HUES6 (cell line): ENCODE measurements around the gene GABRG3.

ENCODE experiments used
- H3K27ac ChIP-seq: 2 replicates; pipeline ENCODE4 v1.7.0; 2013; ENCODE audit warnings: low read depth, mild to moderate bottlenecking, low read length, inconsistent platforms
- H3K27me3 ChIP-seq: 2 replicates; pipeline ENCODE4 v1.6.1; 2013; ENCODE audit warnings: low read length; ENCODE audit not compliant: control insufficient read depth, insufficient read depth
- H3K36me3 ChIP-seq: 2 replicates; pipeline ENCODE4 v1.6.1; 2013; ENCODE audit warnings: low read length; ENCODE audit not compliant: control insufficient read depth, insufficient read depth
- H3K4me1 ChIP-seq: 2 replicates; pipeline ENCODE4 v1.6.1; 2013; ENCODE audit warnings: low read length; ENCODE audit not compliant: control insufficient read depth, insufficient read depth
- H3K4me3 ChIP-seq: 2 replicates; pipeline ENCODE4 v1.5.1; 2013; ENCODE audit warnings: low read depth, low read length
- H3K9ac ChIP-seq: one replicate; pipeline ENCODE4 v1.6.1; 2013; ENCODE audit warnings: mild to moderate bottlenecking, low read length
- H3K9me3 ChIP-seq: 2 replicates; pipeline ENCODE4 v1.6.1; 2013; ENCODE audit warnings: low read depth, low read length; ENCODE audit not compliant: control insufficient read depth, insufficient read depth

The GABRG3 gene

DNA sequence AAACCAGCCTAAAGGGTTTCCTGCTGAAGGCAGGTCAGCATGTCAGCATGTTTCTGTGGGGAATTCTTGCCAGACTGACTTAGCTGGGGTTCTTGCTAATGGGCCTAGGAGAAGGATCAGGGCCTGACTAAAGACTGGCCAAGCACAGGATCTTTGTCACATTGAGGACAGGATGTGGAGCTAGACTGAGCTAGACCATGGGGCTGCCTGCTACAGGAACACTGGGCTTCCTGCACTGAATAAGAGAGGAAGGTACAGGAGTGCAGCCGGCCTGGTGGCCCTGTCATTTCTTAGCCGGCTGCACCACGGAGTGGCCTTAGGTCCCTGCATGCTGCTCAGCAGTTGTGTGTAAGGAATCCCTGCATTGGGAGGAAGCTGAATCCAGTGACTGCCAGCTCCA, 68.2 kb downstream of the GABRG3 start:
- Histone ChIP-seq H3K9ac (no peak overlapping the region), H3K36me3 (no peaks in the 10 kb centered on the region), H3K9me3 (peaks cover 3% of the 10 kb centered on the region; the same call in 1 of the 2 replicates), H3K4me3 (no peak overlapping the region), H3K27ac (no peak overlapping the region), H3K4me1 (no peaks in the 10 kb centered on the region), H3K27me3 (no peaks in the 10 kb centered on the region)

DNA sequence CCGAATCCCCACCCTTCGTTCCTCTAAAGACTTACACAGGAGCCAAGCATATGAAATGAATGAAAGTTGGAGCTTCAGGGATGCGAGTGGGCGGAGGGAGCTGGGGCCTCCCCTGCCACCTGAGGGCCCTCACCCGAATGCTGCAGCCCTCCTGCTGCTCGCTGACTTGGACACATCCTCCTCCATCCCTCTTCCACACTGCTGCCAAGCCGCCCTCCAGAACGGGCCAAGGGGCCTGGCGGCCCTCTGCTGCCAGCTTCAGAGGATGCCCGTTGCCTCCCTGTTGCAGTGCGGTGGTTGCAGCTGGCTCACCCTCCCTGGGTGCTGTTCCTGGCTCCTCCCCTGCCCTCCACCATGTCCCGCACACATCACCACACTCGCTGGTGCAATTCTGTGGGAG, 71.2 kb downstream of the GABRG3 start:
- Histone ChIP-seq H3K27ac (no peak overlapping the region), H3K36me3 (no peaks in the 10 kb centered on the region), H3K4me1 (no peaks in the 10 kb centered on the region), H3K9ac (no peak overlapping the region), H3K4me3 (no peak overlapping the region), H3K27me3 (no peaks in the 10 kb centered on the region), H3K9me3 (no peaks in the 10 kb centered on the region)

DNA sequence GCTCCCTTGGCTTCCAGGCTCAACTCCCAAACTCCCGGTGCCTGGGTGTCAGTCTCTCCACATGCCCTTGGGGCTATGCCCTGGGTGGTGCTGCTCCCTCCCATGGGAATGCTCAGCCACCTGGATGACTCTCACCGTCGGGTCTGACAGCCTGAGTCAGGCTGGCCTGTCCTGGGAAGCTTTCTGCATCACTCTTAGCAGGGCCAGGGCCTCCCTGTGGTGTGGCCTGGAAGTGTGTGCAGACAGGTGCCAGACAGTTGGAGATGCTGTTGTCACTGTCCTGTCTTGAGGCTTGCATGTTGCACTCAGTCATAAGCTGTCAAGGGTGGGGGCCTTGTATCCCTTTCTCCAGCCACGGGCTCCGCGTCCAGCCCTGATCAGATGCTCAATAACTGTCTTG, 71.7 kb downstream of the GABRG3 start:
- no peaks in the 10 kb centered on the region for H3K36me3 ChIP-seq
- no peaks in the 10 kb centered on the region for H3K4me1 ChIP-seq
- no peak overlapping the region for H3K4me3 ChIP-seq
- H3K27ac ChIP-seq: no peak overlapping the region
- no peaks in the 10 kb centered on the region for H3K27me3 ChIP-seq
- H3K9me3 ChIP-seq: no peaks in the 10 kb centered on the region
- H3K9ac ChIP-seq: no peak overlapping the region

DNA sequence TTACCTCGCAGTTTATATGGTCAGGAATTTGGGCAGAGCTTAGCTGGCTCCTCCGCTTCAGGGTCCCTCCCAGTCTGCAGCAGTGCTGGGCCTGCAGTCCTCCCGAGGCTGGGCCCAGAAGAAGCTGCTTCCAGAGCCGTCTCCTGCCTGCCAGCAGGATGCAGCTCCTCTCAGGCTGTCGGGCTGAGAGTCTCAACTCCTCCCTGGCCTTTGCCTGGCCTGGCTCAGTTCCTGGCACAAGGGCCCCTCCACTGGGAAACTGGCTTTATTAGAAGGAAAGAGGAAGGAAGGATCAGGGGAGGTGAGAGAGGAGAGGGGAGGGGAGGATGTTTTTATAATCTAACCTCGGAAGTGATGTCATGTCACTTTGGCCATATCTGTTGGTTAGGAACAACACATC, 72.8 kb downstream of the GABRG3 start:
- no peaks in the 10 kb centered on the region for H3K4me1 ChIP-seq
- H3K27ac ChIP-seq: no peak overlapping the region
- no peak overlapping the region for H3K4me3 ChIP-seq
- no peaks in the 10 kb centered on the region for H3K9me3 ChIP-seq
- H3K27me3 ChIP-seq: no peaks in the 10 kb centered on the region
- H3K9ac ChIP-seq: no peak overlapping the region
- no peaks in the 10 kb centered on the region for H3K36me3 ChIP-seq

DNA sequence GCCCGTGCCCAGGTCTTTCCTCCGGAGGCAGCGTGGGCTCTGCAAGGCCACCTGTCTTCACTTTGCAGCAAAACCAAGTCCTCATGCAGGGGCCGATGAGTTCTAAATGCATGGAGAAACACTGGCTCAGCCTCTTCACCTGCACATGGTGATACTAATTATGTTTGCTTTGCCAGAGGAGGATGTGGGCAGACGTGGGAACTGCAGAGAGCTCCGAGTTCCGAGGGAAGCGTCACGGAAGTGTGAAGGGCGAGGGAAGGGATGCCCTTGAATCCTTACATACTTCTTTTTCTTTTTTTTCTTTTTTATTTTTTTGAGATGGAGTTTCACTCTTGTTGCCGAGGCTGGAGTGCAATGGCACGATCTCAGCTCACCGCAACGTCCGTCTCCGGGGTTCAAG, 74.8 kb downstream of the GABRG3 start:
- H3K27me3 ChIP-seq: no peaks in the 10 kb centered on the region
- H3K36me3 ChIP-seq: no peaks in the 10 kb centered on the region
- H3K4me1 ChIP-seq: no peaks in the 10 kb centered on the region
- H3K27ac ChIP-seq: no peak overlapping the region
- H3K9me3 ChIP-seq: no peaks in the 10 kb centered on the region
- no peak overlapping the region for H3K9ac ChIP-seq
- H3K4me3 ChIP-seq: no peak overlapping the region

DNA sequence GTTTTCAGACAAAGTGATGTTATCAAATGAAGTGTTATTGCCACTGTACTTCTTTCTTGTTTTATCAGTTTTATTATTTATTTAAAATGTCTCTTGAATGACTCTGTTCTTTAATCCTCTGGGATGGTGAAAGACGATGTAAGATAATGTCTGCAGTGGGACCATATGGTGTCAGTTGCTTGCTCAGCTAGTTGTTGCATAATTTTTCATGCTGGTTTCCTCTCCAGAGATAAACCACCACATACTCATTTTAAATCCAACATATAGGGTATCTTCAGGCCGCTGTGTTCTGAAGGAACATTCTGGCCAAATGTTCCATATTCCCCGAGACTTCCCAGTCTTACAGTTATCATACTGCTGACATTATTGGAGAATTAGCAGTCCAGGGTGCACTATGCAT, 75.9 kb downstream of the GABRG3 start:
- Histone ChIP-seq H3K9me3 (0 out of 2 replicates have a peak, but pooled peaks cover 2% of the 10 kb centered on the region), H3K9ac (no peak overlapping the region), H3K36me3 (no peaks in the 10 kb centered on the region), H3K4me3 (no peak overlapping the region), H3K27me3 (no peaks in the 10 kb centered on the region), H3K4me1 (no peaks in the 10 kb centered on the region), H3K27ac (no peak overlapping the region)

DNA sequence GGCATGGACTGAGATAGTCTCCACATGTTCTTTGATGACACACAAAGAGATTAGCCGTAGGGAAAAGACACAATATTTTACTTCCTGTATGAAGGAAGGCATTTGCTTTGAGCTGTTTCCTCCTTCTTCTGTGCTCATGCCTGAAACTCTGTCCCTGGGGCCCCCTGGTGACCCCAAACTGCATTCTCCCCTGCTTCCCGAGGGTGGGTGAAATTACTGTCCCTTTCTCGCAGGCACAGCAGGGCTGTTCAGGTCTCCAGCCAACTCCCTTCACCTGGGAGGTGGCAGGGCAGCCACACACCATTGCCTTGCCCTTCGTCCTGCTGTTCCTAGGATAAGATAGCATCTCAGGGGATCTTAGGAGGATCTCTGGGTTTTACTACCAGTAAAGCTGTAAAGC, 79.2 kb downstream of the GABRG3 start:
- H3K27ac ChIP-seq: no peak overlapping the region
- no peak overlapping the region for H3K4me3 ChIP-seq
- no peaks in the 10 kb centered on the region for H3K4me1 ChIP-seq
- no peak overlapping the region for H3K9ac ChIP-seq
- H3K36me3 ChIP-seq: no peaks in the 10 kb centered on the region
- H3K27me3 ChIP-seq: no peaks in the 10 kb centered on the region
- H3K9me3 ChIP-seq: 0 out of 2 replicates have a peak, but pooled peaks cover 2% of the 10 kb centered on the region

DNA sequence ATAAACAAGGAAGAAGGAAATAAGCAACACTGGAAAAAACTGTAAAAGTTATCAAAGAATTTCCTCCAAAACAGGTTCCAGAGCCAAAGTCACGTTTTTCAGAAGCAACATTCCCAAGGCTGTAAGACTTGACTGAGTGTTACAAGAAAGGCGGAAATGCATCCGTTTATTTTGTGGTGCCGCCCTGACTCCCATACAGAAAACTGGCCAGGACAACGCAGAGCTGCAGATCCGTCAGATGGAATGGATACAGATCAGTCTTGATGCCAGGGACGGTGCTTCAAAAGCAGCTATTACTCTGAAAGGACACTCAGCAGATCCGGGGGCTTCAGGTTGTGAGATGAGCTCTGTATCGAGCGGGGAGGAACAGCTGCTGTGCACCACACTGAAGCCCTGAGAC, 83.4 kb downstream of the GABRG3 start:
- H3K4me1 ChIP-seq: no peaks in the 10 kb centered on the region
- 0 out of 2 replicates have a peak, but pooled peaks cover 2% of the 10 kb centered on the region for H3K9me3 ChIP-seq
- H3K27ac ChIP-seq: no peak overlapping the region
- H3K4me3 ChIP-seq: no peak overlapping the region
- no peak overlapping the region for H3K9ac ChIP-seq
- H3K27me3 ChIP-seq: no peaks in the 10 kb centered on the region
- H3K36me3 ChIP-seq: no peaks in the 10 kb centered on the region

DNA sequence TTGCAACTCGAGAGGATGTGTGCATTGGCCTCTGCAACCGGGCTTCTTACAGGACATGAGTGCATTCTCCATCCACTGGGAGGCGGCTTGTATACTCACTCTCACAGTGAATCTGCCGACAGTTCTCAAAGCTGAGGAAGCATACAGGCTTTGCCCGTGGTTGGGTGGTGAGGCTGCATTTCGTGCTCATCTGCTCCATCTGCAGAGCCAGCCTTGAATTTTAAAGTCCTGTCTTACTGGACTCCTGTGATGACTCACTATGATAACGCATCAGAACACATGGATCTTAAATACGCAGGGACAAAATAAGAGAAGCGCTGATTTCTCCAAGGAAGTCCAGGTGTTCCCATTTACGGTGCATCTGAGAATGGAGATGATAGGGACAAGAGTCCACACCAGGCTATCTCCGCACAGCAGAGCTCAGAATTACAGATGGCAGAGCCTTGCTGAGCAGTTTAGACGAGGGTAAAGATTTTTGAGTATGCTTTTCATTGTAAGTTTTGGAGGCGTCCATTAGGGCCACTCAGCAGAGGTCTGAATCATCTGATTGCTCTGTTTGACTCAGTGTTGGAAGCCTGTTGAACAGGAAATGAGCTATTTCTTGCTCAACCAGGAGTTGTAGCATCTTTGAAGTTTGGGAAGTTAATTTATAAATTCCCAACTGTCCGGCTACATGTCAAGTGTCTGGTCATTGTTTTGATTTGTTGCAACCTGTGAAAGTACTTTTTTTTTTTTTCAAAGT, 87.1 kb downstream of the GABRG3 start:
- no peak overlapping the region for H3K4me3 ChIP-seq
- H3K4me1 ChIP-seq: no peaks in the 10 kb centered on the region
- no peaks in the 10 kb centered on the region for H3K36me3 ChIP-seq
- H3K27ac ChIP-seq: no peak overlapping the region
- H3K27me3 ChIP-seq: no peaks in the 10 kb centered on the region
- no peak overlapping the region for H3K9ac ChIP-seq
- no peaks in the 10 kb centered on the region for H3K9me3 ChIP-seq

DNA sequence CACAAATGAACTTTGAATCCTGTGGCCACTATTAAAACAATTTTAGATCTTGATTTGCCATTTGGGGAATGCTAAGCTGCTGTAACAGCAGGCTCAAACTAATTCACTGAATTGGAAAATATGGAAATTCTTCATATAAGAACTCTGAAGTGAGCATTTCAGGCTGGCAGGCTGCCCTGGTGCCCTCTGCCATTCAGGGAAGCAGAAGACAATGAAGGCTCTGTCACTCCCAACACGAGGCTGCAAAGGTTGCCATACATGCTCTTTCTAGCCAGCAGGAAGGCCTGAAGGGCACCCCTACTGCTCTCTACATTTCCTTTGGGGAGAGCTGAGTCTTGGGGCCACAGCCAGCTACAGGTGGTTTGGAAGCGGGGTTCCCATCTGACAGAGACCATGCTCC, 88.0 kb downstream of the GABRG3 start:
- Histone ChIP-seq H3K27me3 (no peaks in the 10 kb centered on the region), H3K9me3 (no peaks in the 10 kb centered on the region), H3K36me3 (no peaks in the 10 kb centered on the region), H3K9ac (no peak overlapping the region), H3K27ac (no peak overlapping the region), H3K4me1 (no peaks in the 10 kb centered on the region), H3K4me3 (no peak overlapping the region)

DNA sequence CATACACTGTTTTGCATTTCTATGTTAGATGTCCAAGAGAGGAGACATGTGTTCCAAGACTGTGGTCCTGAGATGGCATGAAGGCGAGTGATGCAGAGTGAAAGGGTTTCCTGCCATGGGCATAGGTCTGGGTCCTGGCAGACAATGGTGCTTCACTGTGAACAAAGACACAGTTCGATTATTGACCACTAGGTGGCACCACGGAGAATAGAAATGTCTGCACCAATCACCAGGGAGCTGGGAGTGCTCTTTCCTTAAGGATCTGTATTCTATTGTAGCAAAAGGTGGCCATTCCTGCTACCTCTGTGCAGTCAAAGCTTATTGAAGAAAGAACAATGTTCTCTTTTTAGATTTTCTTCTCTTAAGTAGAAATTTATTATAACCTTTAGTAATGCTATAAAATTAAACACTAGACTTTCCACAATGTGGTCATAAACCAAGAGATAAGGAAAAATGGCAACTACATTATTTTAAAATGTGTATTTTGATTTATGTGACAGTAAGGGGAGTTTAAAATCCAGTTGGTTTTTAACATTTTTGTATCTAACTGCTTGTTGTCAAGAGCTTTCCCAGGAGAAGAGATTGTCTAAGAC, 88.7 kb downstream of the GABRG3 start:
- Histone ChIP-seq H3K9me3 (no peaks in the 10 kb centered on the region), H3K27ac (no peak overlapping the region), H3K36me3 (no peaks in the 10 kb centered on the region), H3K27me3 (no peaks in the 10 kb centered on the region), H3K4me3 (no peak overlapping the region), H3K4me1 (no peaks in the 10 kb centered on the region), H3K9ac (no peak overlapping the region)
